A673 (cell line): Measurements from ENCODE around the gene NXT1. TPM values are rescaled to one million over a fixed set of nuclear protein-coding genes. Genes with fewer than 3 reads are reported as not detected.

Experiments
- BruUV-seq: library from RNA; stranded (reverse); fragments of 400-500 nt; replicated peaks from 2 replicates; lab custom pipeline; 2021; lab: Mats Ljungman, UMichigan
- CTCF ChIA-PET: fragments of 300-600 bp; sonication (Branson Sonifier 250); formaldehyde crosslinking; loops from one replicate; lab custom pipeline; 2022; ENCODE audit warnings: antibody characterized with exemption; lab: Charles Lee
- POLR2A ChIA-PET: fragments of 300-600 bp; sonication (Branson Sonifier 250); formaldehyde crosslinking; loops from one replicate; lab custom pipeline; 2022; ENCODE audit warnings: antibody characterized with exemption; ENCODE audit not compliant: low non-redundant PET; lab: Charles Lee
- DNase-seq: peaks from one replicate; pipeline ENCODE4 v3.0.0-alpha.2; 2015; ENCODE audit warnings: low spot score
- H3K27ac ChIP-seq: fragments of 200-600 bp; sonication (generic); 2 replicates; pipeline ENCODE4 v1.5.1; 2016; ENCODE audit warnings: mixed run types, low read depth, mild to moderate bottlenecking, mixed read lengths, antibody characterized with exemption, low read length; ENCODE audit not compliant: poor library complexity, severe bottlenecking
- H3K27me3 ChIP-seq: fragments of 200-600 bp; sonication (generic); replicated peaks from 2 replicates; pipeline ENCODE4 v1.6.1; 2017; ENCODE audit warnings: mixed run types, low read depth, mild to moderate bottlenecking, mixed read lengths, antibody characterized with exemption, low read length; ENCODE audit not compliant: insufficient read depth, poor library complexity
- H3K36me3 ChIP-seq: fragments of 200-600 bp; sonication (generic); 2 replicates; pipeline ENCODE4 v1.6.1; 2016; ENCODE audit warnings: mixed run types, mild to moderate bottlenecking, mixed read lengths, antibody characterized with exemption, low read length; ENCODE audit not compliant: insufficient read depth, poor library complexity, severe bottlenecking
- H3K4me1 ChIP-seq: fragments of 200-600 bp; sonication (generic); 2 replicates; pipeline ENCODE4 v1.6.1; 2017; ENCODE audit warnings: mixed run types, mild to moderate bottlenecking, mixed read lengths, antibody characterized with exemption, low read length; ENCODE audit not compliant: insufficient read depth, poor library complexity, severe bottlenecking
- H3K4me3 ChIP-seq: fragments of 200-600 bp; sonication (generic); 2 replicates; pipeline ENCODE4 v1.5.1; 2016; ENCODE audit warnings: low read depth, mixed run types, mild to moderate bottlenecking, mixed read lengths, low read length; ENCODE audit not compliant: poor library complexity, severe bottlenecking
- H3K9me3 ChIP-seq: fragments of 200-600 bp; sonication (generic); 2 replicates; pipeline ENCODE4 v1.6.1; 2016; ENCODE audit warnings: mixed run types, low read depth, mild to moderate bottlenecking, mixed read lengths, antibody characterized with exemption, low read length; ENCODE audit not compliant: poor library complexity, severe bottlenecking
- EZH2 ChIP-seq: fragments of 200-600 bp; sonication (generic); IDR thresholded peaks from 2 replicates; pipeline ENCODE4 v1.6.1; 2017; ENCODE audit warnings: borderline replicate concordance, low read depth, mild to moderate bottlenecking, mixed read lengths, antibody characterized with exemption, low read length; ENCODE audit not compliant: poor library complexity, severe bottlenecking
- intact Hi-C: fragments of 100-400 bp; cut with micrococcal nuclease; formaldehyde crosslinking; loops from one replicate; pipeline ENCODE4 v1.10.0; 2022; ENCODE audit not compliant: unreplicated experiment
- total RNA-seq: library from RNA; stranded (reverse); gene quantifications from 2 replicates; pipeline ENCODE4 v1.2.3, GENCODE V29; 2021
- TF ChIP-seq, protein P1 (sequence below): fragments of 300-800, 200-600 bp; sonication (generic); conservative IDR thresholded peaks from 2 replicates; pipeline ENCODE4 v1.5.1; 2017; ENCODE audit warnings: low read depth, mild to moderate bottlenecking, antibody characterized with exemption, low read length, moderate library complexity, mixed read lengths

NXT1 gene
- total RNA-seq, 1 experiment from 2014 or later: 34.4 TPM

DNA sequence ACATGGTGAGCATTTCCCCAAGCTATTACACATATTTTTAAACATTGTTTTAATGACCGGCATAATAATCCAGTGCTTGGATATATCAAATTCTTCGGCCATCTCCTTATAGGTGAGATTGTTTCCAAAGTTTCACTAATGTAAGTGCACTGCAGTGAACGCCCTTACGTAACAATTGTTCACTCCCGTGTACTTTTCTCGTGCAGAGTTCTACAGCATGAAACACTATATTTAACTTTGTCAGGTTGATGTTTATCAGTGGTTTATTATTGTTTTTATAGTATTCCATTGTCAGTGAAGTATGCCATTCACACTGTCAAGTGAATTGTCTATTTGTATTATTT is 7.9 kb downstream of the NXT1 start:
- Histone ChIP-seq H3K4me1 (peaks cover 8% of the 10 kb centered on the region), H3K27me3 (no peaks in the 10 kb centered on the region), H3K9me3 (no peaks in the 10 kb centered on the region), H3K27ac (no peak overlapping the region), H3K36me3 (peaks cover 23% of the 10 kb centered on the region), H3K4me3 (peak overlapping the region; percentile 58)
- DNase-seq: no peak
- ChIA-PET CTCF (interaction anchor here (1.5 kb wide), 1 partner anchor 9 kb away, joined by 7 read pairs; no protein-coding TSS in a partner anchor), POLR2A (interaction anchor here (0.7 to 1.2 kb wide), 2 partner anchors 9 to 63 kb away, joined by 4 to 5 read pairs; partner anchors contain the start of gene NAPB)
- no TSS peak for BruUV-seq
- intact Hi-C loops: loop anchor here (10.0 kb wide), 1 partner anchor 1844 kb away; the partner anchor contains the start of gene NKX2-2
- TF ChIP-seq, protein P1, sequence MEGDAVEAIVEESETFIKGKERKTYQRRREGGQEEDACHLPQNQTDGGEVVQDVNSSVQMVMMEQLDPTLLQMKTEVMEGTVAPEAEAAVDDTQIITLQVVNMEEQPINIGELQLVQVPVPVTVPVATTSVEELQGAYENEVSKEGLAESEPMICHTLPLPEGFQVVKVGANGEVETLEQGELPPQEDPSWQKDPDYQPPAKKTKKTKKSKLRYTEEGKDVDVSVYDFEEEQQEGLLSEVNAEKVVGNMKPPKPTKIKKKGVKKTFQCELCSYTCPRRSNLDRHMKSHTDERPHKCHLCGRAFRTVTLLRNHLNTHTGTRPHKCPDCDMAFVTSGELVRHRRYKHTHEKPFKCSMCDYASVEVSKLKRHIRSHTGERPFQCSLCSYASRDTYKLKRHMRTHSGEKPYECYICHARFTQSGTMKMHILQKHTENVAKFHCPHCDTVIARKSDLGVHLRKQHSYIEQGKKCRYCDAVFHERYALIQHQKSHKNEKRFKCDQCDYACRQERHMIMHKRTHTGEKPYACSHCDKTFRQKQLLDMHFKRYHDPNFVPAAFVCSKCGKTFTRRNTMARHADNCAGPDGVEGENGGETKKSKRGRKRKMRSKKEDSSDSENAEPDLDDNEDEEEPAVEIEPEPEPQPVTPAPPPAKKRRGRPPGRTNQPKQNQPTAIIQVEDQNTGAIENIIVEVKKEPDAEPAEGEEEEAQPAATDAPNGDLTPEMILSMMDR: no peak
- no peak for TF ChIP-seq EZH2

DNA sequence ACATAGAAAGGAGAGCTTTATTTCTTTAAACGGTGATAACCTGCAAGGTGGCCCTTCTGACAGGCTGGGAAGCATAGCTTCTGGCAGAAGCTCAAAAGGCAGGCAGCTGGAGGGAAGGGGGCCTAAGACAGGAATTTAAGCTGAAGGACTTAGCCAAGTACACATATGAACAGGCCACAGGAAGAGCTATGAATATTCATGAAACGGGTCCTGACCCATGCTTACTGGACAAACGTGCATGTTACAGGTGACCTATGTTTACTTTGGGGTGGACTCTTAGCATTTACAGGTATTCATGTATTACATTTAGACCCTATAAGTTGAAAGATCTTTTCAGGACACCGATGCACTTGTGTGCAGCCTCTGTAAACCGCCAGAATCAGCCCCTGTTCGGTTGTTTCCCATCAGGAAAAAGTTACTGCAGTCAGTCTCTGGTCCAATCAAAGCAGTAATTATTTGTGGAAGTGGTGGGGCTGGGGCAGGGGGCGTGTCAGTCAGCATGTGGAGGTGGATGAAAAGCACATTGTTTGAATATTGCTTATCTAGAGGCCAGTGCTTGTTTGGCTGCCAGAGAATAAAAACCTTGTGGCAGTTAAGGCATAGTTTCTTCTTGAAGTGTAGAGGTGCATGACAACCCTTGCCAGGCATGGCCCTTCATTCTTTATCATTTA is 8.5 kb downstream of the NXT1 start:
- no peak for DNase-seq
- BruUV-seq: no TSS peak
- CTCF ChIA-PET: interaction anchor here (1.5 kb wide), 1 partner anchor 9 kb away, joined by 7 read pairs; no protein-coding TSS in a partner anchor
- Histone ChIP-seq H3K4me3 (no peak overlapping the region), H3K27me3 (no peaks in the 10 kb centered on the region), H3K9me3 (no peaks in the 10 kb centered on the region), H3K36me3 (peaks cover 18% of the 10 kb centered on the region), H3K4me1 (peaks cover 8% of the 10 kb centered on the region), H3K27ac (no peak overlapping the region)
- POLR2A ChIA-PET: interaction anchor here (1.2 kb wide), 1 partner anchor 62 kb away, joined by 4 read pairs; the partner anchor contains the start of gene NAPB
- intact Hi-C loops: loop anchor here (10.0 kb wide), 1 partner anchor 1844 kb away; the partner anchor contains the start of gene NKX2-2
- no peak for TF ChIP-seq EZH2
- TF ChIP-seq, protein P1: no peak

DNA sequence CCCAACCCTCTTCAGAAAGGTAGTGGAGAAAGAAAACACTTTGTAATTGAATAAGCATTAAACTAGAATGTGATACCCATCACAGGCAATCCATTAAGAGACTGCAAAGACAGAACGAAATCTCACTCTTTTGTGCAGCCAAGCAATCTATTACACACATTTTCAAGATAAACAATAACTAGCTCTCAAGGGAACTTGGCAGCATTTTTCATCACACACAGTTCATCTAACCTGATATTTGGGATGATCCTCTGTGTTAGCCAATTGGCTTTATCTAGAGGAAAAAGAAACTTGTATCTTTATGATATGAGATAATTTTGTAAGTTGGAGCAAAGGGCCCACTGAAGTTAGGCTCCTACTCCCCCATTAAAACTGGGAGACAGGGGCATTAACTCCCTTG is 9.9 kb downstream of the NXT1 start:
- TF ChIP-seq, protein P1: no peak
- no peak for TF ChIP-seq EZH2
- Histone ChIP-seq H3K4me1 (peaks cover 8% of the 10 kb centered on the region), H3K9me3 (no peaks in the 10 kb centered on the region), H3K4me3 (no peak overlapping the region), H3K36me3 (peaks cover 3% of the 10 kb centered on the region), H3K27me3 (no peaks in the 10 kb centered on the region), H3K27ac (peak overlapping the region; percentile 97)
- no TSS peak for BruUV-seq
- CTCF ChIA-PET: no interaction called here
- no peak for DNase-seq
- intact Hi-C loops: loop anchor here (5.0 kb wide), 1 partner anchor 62 kb away; the partner anchor contains the start of gene NAPB
- POLR2A ChIA-PET: no interaction called here
